HCT116 (cell line): Measurements from ENCODE around the gene PFDN5. TPM values are rescaled to one million over a fixed set of nuclear protein-coding genes. Genes with fewer than 3 reads are reported as not detected.

Experiments used
- ATAC-seq: fragments of 200-7000 bp; cut with Tn5 transposase; 2 replicates; pipeline ENCODE4 v1.9.1; 2020; ENCODE audit warnings: mild to moderate bottlenecking, moderate library complexity
- BruUV-seq: library from RNA; stranded (reverse); fragments of 400-500 nt; replicated peaks from 2 replicates; lab custom pipeline; 2021; lab: Mats Ljungman, UMichigan
- CTCF ChIA-PET: fragments of 300-600 bp; sonication (Branson Sonifier 250); formaldehyde crosslinking; loops from one replicate; lab custom pipeline; 2021; ENCODE audit warnings: antibody characterized with exemption; lab: Charles Lee
- POLR2A ChIA-PET: fragments of 300-600, 350-600 bp; sonication (Branson Sonifier 250); formaldehyde crosslinking; loops from one replicate; lab custom pipeline; 2021; ENCODE audit warnings: antibody characterized with exemption; lab: Charles Lee
- RAD21 ChIA-PET, 2 experiments: fragments of 300-600 bp; sonication (Branson Sonifier 250); formaldehyde crosslinking; loops; one replicate each; lab custom pipeline; 2023; ENCODE audit warnings: low total read pairs in 2 of 2; ENCODE audit not compliant: uncharacterized antibody in 2 of 2, unreplicated experiment in 2 of 2, low non-redundant PET in 1 of 2; lab: Charles Lee
- DNase-seq: peaks from one replicate; pipeline ENCODE4 v3.0.0-alpha.2; 2010; ENCODE audit warnings: low read depth, low spot score
- H2AFZ ChIP-seq: fragments of 200-600 bp; shearing (Covaris generic), sonication (generic); 2 replicates; pipeline ENCODE4 v1.6.1; 2017; ENCODE audit warnings: low read depth, mixed run types, mixed read lengths, antibody characterized with exemption, low read length; ENCODE audit not compliant: poor library complexity, severe bottlenecking
- H3K27ac ChIP-seq: 2 replicates; pipeline ENCODE4 v1.5.1; 2012; ENCODE audit warnings: low read depth, low read length
- H3K27me3 ChIP-seq: fragments of 200-600 bp; sonication (generic); 2 replicates; pipeline ENCODE4 v1.6.1; 2016; ENCODE audit warnings: mixed run types, low read length, mixed read lengths; ENCODE audit not compliant: insufficient read depth
- H3K36me3 ChIP-seq, 2 experiments: fragments of 200-500 bp in 1 of 2; fragments of 200-600 bp in 1 of 2; sonication (Bioruptor generic) in 1 of 2; sonication (generic) in 1 of 2; 2 replicates each; pipeline versions ENCODE4 v1.5.1 to v1.6.1; 2014 to 2016; ENCODE audit warnings: low read length in 2 of 2, inconsistent platforms in 1 of 2, mixed read lengths in 1 of 2, mixed run types in 1 of 2; ENCODE audit not compliant: insufficient read depth in 2 of 2, control insufficient read depth in 1 of 2
- H3K4me1 ChIP-seq, 2 experiments: fragments of 200-600 bp in 1 of 2; sonication (generic) in 1 of 2; 2 replicates each; pipeline versions ENCODE4 v1.5.1 to v1.6.1; 2012 to 2017; ENCODE audit warnings: low read length in 2 of 2, inconsistent platforms in 1 of 2, mild to moderate bottlenecking in 1 of 2, mixed read lengths in 1 of 2, mixed run types in 1 of 2, moderate library complexity in 1 of 2; ENCODE audit not compliant: insufficient read depth in 2 of 2, control insufficient read depth in 1 of 2
- H3K4me2 ChIP-seq: fragments of 200-600 bp; sonication (generic); 2 replicates; pipeline ENCODE4 v1.6.1; 2017; ENCODE audit warnings: mixed run types, low read length, mixed read lengths
- H3K4me3 ChIP-seq, 2 experiments: fragments of 200-600 bp in 1 of 2; sonication (generic) in 1 of 2; replicated peaks in 1 of 2; 2 replicates each; pipeline ENCODE4 v1.5.1; 2011 to 2016; ENCODE audit warnings: low read length in 2 of 2, control low read depth in 1 of 2, low read depth in 1 of 2, mild to moderate bottlenecking in 1 of 2, mixed read lengths in 1 of 2, mixed run types in 1 of 2
- H3K79me2 ChIP-seq: fragments of 200-600 bp; sonication (generic); 2 replicates; pipeline ENCODE4 v1.6.1; 2017; ENCODE audit warnings: mild to moderate bottlenecking, mixed run types, low read length, moderate library complexity, mixed read lengths; ENCODE audit not compliant: insufficient read depth
- H3K9ac ChIP-seq: fragments of 200-600 bp; sonication (generic); 2 replicates; pipeline ENCODE4 v1.6.1; 2016; ENCODE audit warnings: low read length, mixed read lengths
- H3K9me2 ChIP-seq: fragments of 200-600 bp; sonication (generic), shearing (Covaris generic); 2 replicates; pipeline ENCODE4 v1.6.1; 2017; ENCODE audit warnings: mixed run types, mild to moderate bottlenecking, moderate library complexity; ENCODE audit not compliant: insufficient read depth
- H3K9me3 ChIP-seq, 2 experiments: fragments of 200-500 bp in 1 of 2; fragments of 200-600 bp in 1 of 2; sonication (Bioruptor generic) in 1 of 2; sonication (generic) in 1 of 2; 2 replicates each; pipeline ENCODE4 v1.6.1; 2014 to 2017; ENCODE audit warnings: low read length in 2 of 2, mixed read lengths in 2 of 2, inconsistent platforms in 1 of 2, low read depth in 1 of 2, mild to moderate bottlenecking in 1 of 2, mixed run types in 1 of 2, moderate library complexity in 1 of 2; ENCODE audit not compliant: control insufficient read depth in 1 of 2, insufficient read depth in 1 of 2
- H4K20me1 ChIP-seq: fragments of 200-600 bp; sonication (generic), shearing (Covaris generic); 2 replicates; pipeline ENCODE4 v1.6.1; 2017; ENCODE audit warnings: mixed run types, mild to moderate bottlenecking, moderate library complexity; ENCODE audit not compliant: insufficient read depth
- ATF3 ChIP-seq: IDR thresholded peaks from 2 replicates; pipeline ENCODE4 v1.6.1; 2012
- CBX3 ChIP-seq: IDR thresholded peaks from 2 replicates; pipeline ENCODE4 v1.6.1; 2012; ENCODE audit warnings: low read depth
- CEBPB ChIP-seq: IDR thresholded peaks from 2 replicates; pipeline ENCODE4 v1.6.1; 2012; ENCODE audit warnings: low read depth
- ELF1 ChIP-seq: IDR thresholded peaks from 2 replicates; pipeline ENCODE4 v1.6.1; 2012; ENCODE audit warnings: low read depth, borderline replicate concordance
- JUND ChIP-seq: IDR thresholded peaks from 2 replicates; pipeline ENCODE4 v1.6.1; 2012
- SIN3A ChIP-seq: IDR thresholded peaks from 2 replicates; pipeline ENCODE4 v1.6.1; 2012; ENCODE audit warnings: low read depth
- SP1 ChIP-seq: IDR thresholded peaks from 2 replicates; pipeline ENCODE4 v1.6.1; 2012; ENCODE audit warnings: low read depth
- ZBTB33 ChIP-seq: IDR thresholded peaks from 2 replicates; pipeline ENCODE4 v1.6.1; 2011; ENCODE audit warnings: mild to moderate bottlenecking, low read length, moderate library complexity; ENCODE audit not compliant: insufficient replicate concordance; ENCODE audit errors: extremely low read depth
- ZFX ChIP-seq: fragments of 450-650 bp; IDR thresholded peaks from 2 replicates; pipeline ENCODE4 v1.6.1; 2017
- ZNF274 ChIP-seq: fragments of 200-500 bp; sonication (Bioruptor generic); IDR thresholded peaks from 2 replicates; pipeline ENCODE4 v1.6.1; 2014; ENCODE audit warnings: mild to moderate bottlenecking, low read depth, low read length, inconsistent platforms
- intact Hi-C: fragments of 100-400 bp; cut with micrococcal nuclease; formaldehyde crosslinking; loops from 2 replicates; pipeline ENCODE4 v1.10.0; 2022
- total RNA-seq: library from RNA; stranded (reverse); gene quantifications from one replicate; pipeline ENCODE4 v1.2.1, GENCODE V29; 2021; ENCODE audit not compliant: unreplicated experiment

Gene PFDN5
- total RNA-seq, 1 experiment from 2014 or later: 318 TPM

GRCh38 chr12:53298164-53298563, 2.8 kb downstream of the PFDN5 start:
- H4K20me1 ChIP-seq: no peaks in the 10 kb centered on the region
- ATAC-seq (no peak), DNase-seq (no peak)
- peaks cover 27 to 51% of the 10 kb centered on the region in 2 experiments for H3K4me1 ChIP-seq
- H3K4me2 ChIP-seq: peak overlapping the region; percentile 10; the same call in 1 of the 2 replicates
- H3K9me3 ChIP-seq: no peaks in the 10 kb centered on the region
- intact Hi-C loops: no loop called here
- peaks cover 20 to 28% of the 10 kb centered on the region in 2 experiments for H3K36me3 ChIP-seq
- no peaks in the 10 kb centered on the region for H3K9me2 ChIP-seq
- H3K79me2 ChIP-seq: peaks cover 66% of the 10 kb centered on the region
- RAD21 ChIA-PET: no interaction called here
- POLR2A ChIA-PET: no interaction called here
- TF ChIP-seq CEBPB (no peak), JUND (no peak), SIN3A (no peak), SP1 (no peak), ZFX (no peak), ELF1 (no peak), CBX3 (no peak), ZNF274 (no peak), ATF3 (no peak), ZBTB33 (no peak)
- H3K4me3 ChIP-seq: no peak overlapping the region
- H2AFZ ChIP-seq: no peak overlapping the region
- no peaks in the 10 kb centered on the region for H3K27me3 ChIP-seq
- CTCF ChIA-PET: interaction anchor here (0.6 to 2.3 kb wide), 2 partner anchors 13 to 84 kb away, joined by 3 to 6 read pairs; no protein-coding TSS in a partner anchor
- no TSS peak for BruUV-seq
- no peak overlapping the region; the same call in 1 of the 2 replicates for H3K27ac ChIP-seq
- H3K9ac ChIP-seq: peak overlapping the region; percentile 93; the same call in 1 of the 2 replicates
